Activated naive CD4-positive, alpha-beta T cell treated with Interleukin-2 at 50 U/mL for 16 hours (primary cell): ENCODE results near the gene RALGAPA2.

Experiments used
- DNase-seq: peaks from one replicate; pipeline ENCODE4 v3.0.0-alpha.2; 2020

RALGAPA2 gene

GRCh38 chr20:20491110-20491783 is 221.2 kb downstream of the RALGAPA2 start:
- DNase-seq = no peak

DNA sequence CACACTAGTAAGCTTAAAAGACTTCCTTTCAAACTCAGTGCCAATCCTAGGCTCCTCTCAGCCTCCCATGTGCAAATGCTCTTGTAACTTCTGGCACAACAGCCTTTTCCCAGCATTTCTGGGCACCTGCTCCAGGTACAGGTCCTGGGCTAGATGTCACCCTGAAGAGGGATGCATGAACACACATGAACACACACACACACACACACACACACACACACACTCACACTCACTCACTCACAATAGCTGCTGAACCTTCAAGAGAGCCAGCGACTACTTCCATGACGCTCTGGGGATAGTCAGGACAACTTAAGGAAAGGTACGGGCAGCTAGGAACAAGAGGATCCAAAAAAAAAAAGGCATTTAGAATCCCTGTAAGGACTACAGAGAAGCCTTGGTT is 221.8 kb downstream of the RALGAPA2 start:
- DNase-seq = no peak

- DNase-seq = no peak
These were observed 222.6 kb downstream of the RALGAPA2 start for GRCh38 chr20:20489648-20490341.

DNA sequence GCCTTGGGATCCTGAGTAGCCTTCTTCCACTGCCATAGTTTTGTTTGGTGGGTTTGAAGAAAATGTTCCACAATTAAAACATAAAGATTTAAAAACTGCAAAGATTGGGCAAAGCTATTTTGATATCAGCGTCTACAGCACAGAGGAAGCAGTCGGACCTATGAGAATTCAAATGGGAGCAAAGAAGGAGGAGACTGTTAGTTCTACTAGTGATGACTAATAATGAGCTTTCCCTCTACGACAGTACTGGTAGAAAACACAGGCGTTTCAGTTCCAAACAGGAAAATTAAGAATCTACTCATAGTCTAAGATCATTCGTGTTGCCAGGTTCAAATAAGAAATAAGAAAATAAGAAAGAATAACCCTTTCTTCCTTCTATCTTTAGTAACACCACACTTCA is 223.4 kb downstream of the RALGAPA2 start:
- no peak for DNase-seq

DNA sequence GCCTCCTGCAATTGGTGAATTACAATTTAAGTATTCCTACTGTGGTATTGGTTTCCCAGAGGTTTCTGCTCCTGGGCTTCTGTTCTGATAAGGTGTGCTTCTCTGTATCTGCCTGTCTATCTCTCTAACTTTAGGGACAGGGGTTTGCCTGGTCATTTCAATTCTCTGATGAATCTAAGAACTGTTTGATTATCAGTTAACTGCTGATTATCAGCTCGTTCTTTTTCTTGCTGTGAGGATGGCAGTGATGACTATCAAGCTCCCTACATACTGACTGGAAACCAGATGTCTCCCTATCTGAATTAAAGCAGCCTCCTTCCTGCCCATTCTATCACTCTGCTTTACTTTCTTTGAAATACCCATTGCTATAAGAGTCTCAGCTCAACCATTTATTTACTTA is 224.1 kb downstream of the RALGAPA2 start:
- no peak for DNase-seq

GRCh38 chr20:20487811-20488210 is 224.6 kb downstream of the RALGAPA2 start:
- no peak for DNase-seq

DNA sequence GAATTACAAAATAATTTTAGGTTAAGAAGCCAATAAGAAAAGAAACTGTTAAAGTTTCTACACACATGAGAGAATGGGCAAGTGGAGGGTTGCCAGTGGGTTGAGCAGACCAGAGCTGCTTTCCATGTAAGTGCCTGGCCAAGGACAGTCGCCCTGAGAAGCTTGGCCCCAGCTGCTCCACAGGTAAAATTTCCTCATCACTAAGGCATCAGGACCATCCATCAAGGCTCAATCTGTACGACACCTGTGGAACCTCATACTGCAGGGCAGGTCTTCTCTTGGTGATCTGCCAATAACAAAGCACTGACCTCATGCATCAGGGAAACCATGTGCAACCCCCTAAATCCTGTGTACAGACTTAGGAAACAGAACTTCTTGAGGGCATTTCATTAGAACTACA is 229.1 kb downstream of the RALGAPA2 start:
- no peak for DNase-seq

DNA sequence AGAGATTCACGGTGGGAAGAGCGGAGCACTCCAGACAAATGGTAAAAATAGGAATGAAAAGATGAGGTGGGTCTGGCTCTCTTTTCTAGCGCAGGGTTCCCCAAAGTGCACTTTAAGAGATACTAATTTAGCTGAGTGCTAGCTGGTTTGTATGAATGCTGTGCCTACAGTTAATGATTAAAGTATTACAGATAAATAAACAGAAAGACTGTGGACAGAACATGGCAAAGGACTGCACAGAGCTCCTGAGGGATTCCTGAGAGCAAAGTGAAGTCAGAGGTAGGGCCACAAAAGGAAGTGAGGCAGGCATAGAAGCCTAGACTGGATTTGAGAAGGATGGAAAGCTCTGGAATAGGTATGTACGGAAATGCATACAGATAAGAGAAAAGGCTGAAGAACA is 230.0 kb downstream of the RALGAPA2 start:
- no peak for DNase-seq

GRCh38 chr20:20480689-20481088 is 231.8 kb downstream of the RALGAPA2 start:
- DNase-seq = no peak

DNA sequence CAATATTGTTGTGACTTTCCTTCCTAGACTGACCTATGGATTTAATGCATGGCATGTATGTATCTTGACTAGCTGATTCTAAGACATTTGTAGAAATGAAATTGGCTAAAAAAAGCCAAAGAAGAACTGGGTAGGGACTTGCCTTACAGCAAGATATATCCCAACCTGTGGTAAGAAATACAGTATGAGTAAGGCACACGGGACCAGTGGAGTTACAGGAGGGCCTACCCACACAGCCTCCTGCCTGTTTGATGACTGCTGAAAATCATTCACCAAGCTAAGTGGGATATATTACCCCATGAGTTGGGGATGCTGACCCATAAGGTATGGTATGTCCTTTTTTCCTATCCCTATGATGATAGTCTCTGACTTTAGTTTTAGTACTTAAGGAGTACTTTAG is 232.3 kb downstream of the RALGAPA2 start:
- no peak for DNase-seq

GRCh38 chr20:20477444-20478041 is 234.9 kb downstream of the RALGAPA2 start:
- DNase-seq = no peak

DNA sequence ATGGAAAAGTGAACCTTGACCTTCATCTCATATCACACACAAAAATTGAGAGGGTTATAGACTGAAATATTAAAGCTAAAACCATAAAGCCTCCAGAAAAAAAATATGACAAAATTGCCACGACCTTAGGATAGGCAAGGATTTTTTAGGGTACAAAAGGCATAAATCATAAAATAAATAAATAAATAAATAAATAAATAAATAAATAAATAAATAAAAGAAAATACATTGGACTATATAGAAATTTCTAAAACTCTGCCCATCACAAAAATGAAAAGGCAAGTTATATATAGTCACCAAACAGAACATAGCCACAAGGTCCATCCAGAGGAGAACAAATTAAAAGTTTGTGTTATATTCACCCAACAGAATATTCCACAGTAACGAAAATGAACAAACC is 235.9 kb downstream of the RALGAPA2 start:
- no peak for DNase-seq

DNA sequence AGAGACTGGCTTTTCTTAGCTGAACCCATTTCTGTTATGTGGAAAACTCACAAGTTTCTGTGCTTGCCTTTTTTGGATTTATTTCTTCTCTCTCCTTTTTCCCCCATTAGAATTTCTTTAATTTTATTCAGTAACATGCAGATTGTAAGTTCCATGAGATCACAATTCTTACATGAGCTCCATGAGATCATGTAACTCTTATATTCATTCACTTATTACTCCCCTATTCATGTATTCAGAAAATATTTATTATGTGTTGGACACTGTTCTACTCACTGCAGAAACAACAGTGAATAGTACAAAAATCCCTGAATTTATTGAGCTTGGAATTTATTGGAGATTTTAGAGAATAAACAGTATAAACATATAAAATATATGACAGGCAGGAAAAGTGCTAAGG is 238.8 kb downstream of the RALGAPA2 start:
- DNase-seq = no peak

DNA sequence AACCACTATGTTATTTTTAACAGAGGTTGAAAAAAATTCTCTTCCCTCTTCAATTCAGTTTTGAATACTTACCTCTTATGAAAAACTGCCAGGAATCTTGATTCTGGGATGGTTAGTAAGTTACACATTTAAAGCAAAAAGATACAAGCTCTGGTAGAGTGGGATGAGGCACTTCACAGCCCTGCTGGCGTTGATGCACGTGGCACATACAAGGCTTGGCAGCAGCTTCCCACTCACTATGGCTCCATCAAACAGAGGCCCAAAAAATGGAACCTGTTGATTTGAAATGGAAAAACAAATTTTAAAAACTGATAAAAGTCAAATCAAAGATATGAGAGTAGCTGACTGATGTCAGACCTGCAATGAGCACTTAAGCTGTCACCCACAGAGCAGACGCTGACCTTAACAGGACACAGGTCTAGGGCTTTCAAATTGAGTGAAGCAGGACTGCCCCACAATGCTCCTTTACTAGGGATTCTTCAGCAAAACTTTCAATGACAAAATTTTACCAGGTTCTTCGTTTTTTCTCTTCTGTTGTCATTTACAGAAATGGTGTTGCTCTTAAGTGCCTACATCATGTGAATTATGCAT is 239.7 kb downstream of the RALGAPA2 start:
- no peak for DNase-seq

DNA sequence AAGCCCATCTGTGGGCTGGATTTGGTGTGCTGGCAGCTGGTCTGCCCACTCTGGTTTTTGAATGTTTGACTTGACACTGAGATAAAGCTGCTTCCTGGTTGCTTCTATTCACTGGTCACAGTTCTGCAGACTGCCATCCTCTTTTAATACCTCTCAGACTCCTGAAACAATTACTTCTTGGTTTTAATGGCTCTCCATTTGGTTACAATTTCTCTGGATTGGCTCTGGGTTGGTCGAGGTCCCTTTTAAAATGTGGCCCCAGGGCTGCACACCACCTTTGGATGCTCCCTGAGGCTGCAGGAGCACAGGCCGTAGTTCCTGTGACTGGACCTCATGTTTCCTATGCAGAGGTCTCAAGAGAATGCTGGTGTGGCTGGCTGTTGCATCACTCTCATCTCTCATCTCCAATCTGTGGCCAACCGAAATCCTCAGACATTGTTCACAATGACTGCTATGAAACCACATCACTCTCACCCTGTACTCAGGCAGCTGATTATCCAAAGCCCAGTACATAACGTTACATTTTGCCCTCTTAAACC is 246.0 kb downstream of the RALGAPA2 start:
- DNase-seq = no peak

GRCh38 chr20:20465252-20465651 is 247.2 kb downstream of the RALGAPA2 start:
- DNase-seq = no peak

DNA sequence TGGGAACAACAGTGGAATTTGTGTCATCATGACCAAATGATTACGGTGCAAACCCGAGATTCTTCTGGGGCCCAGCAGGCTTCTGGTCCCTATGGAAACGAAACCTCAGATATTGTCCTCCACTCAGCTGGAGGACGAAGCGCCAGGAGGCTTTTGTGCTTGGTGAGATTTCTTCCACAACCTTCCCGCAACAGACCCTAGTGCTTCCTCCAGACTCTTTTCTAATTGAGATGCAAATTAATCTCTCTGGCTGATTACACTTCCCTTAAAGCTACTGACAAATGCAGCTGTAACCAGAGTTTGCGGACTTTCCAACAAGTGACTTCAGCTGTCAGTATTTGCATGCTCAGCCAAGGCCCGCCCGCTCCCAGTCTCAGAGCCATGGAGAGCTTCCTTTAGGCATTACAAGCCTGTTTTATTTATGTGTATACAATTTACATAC is 248.5 kb downstream of the RALGAPA2 start:
- DNase-seq = no peak

DNA sequence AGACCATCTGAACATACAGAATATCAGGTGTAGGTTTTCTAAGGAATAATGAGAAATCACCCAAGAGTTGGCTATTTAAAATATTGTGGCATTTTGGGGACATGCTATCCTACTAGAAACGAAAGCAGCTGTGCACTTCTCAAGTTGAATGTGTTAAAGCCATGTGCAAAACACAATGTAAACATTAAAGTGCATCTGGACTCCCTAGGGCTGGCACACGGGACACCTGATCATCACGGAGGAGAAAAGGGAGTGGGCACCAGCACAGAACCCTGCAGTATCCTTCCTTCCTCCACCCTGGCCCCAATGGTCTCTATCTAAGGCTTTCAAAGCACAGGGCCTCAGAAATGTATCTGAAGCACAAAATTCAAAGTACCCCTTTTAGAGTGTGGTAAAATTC is 250.3 kb downstream of the RALGAPA2 start:
- no peak for DNase-seq

DNA sequence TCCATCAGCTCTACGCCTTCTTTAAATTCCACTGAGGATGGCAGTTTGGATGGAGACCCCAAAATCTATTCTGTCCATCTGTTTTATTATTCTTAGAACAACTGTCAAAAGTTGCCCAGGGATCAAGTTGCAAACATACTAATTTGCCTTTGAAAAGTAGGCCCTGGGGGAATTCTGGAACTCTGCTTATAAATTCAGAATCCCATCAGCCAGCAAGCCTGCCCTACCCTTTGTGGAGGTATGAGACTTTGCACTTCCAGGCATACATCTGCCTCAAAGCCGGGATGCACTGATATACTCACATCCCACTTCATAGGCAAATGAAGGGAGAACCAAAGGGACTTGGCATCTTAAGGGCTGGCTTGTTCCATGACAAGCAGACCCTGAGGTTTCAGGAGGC is 250.9 kb downstream of the RALGAPA2 start:
- no peak for DNase-seq

GRCh38 chr20:20459726-20460125 is 252.7 kb downstream of the RALGAPA2 start:
- no peak for DNase-seq

DNA sequence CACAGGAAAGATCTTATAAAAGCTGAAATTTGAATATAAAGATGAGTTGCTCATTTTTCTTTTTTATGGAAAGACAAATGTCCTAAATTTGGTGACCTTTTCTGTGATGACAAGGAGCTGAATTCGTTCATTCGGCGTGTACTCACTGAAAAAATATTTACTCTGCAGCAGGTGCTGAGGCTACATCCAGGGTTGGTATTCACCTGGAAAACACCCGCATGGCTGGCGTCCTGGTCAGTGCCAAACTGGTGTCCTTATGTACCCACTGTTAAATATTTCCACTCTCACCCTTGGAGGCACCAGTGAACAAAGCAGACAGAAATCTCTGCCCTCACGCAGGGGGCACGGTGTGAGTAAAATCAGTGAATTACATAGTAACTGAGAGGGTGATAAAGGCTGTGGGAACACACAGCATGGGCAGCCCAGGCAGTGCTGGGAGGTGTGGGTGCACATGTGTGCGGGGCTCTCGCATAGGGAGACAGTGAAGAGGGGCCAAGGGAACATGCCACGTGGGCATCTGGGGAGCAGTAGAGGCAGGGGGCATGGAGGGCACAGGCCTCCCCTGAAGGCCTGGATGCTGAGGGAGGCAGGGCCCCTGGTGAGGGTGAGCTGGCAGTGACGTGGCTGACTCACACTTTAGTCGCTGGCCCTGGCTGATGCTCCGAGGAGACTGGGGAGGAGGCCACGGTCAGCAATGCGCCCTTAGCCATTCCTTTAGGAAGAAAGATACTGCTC is 254.9 kb downstream of the RALGAPA2 start:
- no peak for DNase-seq

GRCh38 chr20:20456741-20457140 is 255.7 kb downstream of the RALGAPA2 start:
- DNase-seq = no peak

GRCh38 chr20:20455926-20456325 is 256.5 kb downstream of the RALGAPA2 start:
- DNase-seq = no peak
